Ovary (tissue), 9 donors: ENCODE results near the gene CERS6. TPM values are rescaled to one million over a fixed set of nuclear protein-coding genes. Genes with fewer than 3 reads are reported as not detected.

Experiments
- DNase-seq, 5 donors: peaks; one replicate each; pipeline ENCODE4 v3.0.0-alpha.2; 2019 to 2020
- H3K27ac ChIP-seq, 2 donors: fragments of 200-600 bp; one replicate each; pipeline versions ENCODE4 v1.5.1 to v1.8.0; 2019 to 2022
- H3K27me3 ChIP-seq: fragments of 200-600 bp; one replicate; pipeline ENCODE4 v1.8.0; 2022
- H3K36me3 ChIP-seq: fragments of 200-600 bp; sonication (generic); one replicate; pipeline ENCODE4 v1.5.1; 2019
- H3K4me1 ChIP-seq: one replicate; pipeline ENCODE4 v1.8.1; 2013; ENCODE audit warnings: mild to moderate bottlenecking, moderate library complexity; ENCODE audit not compliant: insufficient read depth
- H3K4me3 ChIP-seq: fragments of 200-600 bp; sonication (generic); one replicate; pipeline ENCODE4 v1.5.1; 2017
- H3K9me3 ChIP-seq, 2 donors: fragments of 200-600 bp in 1 of 2; sonication (generic) in 1 of 2; one replicate each; pipeline versions ENCODE4 v1.5.1 to v1.8.1; 2013 to 2019; ENCODE audit warnings: mild to moderate bottlenecking in 1 of 2, moderate library complexity in 1 of 2
- CTCF ChIP-seq, 3 donors: fragments of 450-650 bp in 2 of 3; fragments of 200-600 bp in 1 of 3; IDR thresholded peaks; one replicate each; pipeline versions ENCODE4 v1.5.1 to v1.8.0; 2016 to 2022; ENCODE audit warnings: antibody characterized with exemption in 3 of 3, mild to moderate bottlenecking in 1 of 3
- EP300 ChIP-seq: sonication (generic); formaldehyde crosslinking; IDR thresholded peaks from one replicate; pipeline ENCODE4 v1.6.1; 2017; ENCODE audit warnings: antibody characterized with exemption
- POLR2A ChIP-seq: fragments of 450-650 bp; IDR thresholded peaks from one replicate; pipeline ENCODE4 v1.6.1; 2017; ENCODE audit warnings: antibody characterized with exemption, mild to moderate bottlenecking, moderate library complexity
- WGBS, 3 donors: extraction: QIAGEN DNeasy Blood & Tissue Kit in 1 of 3; methylation state at CpG; one replicate each; pipeline versions ENCODE4 v1.1.5 to v1.1.7; 2013 to 2017; 5-methylcytosine and 5-hydroxymethylcytosine counted together
- intact Hi-C, 4 donors: fragments of 100-400 bp; cut with DNase I; formaldehyde crosslinking; loops; one replicate each; pipeline versions ENCODE4 v1.11.0 to v1.15.1; 2022 to 2023
- polyA plus RNA-seq, 2 donors: library from polyadenylated mRNA; stranded (reverse); fragments of 200-250 nt in 1 of 2; fragments of 350-450 nt in 1 of 2; fragmentation: Illumina TruSeq in 1 of 2; extraction: RNeasy Lipid Tissue Mini Kit (QIAGEN cat#74804) in 1 of 2; gene quantifications; one replicate each; pipeline ENCODE4 v1.2.3, GENCODE V29; 2013 to 2014
- total RNA-seq, 7 donors: library from RNA; depleted of rRNA in 2 of 7; stranded (reverse); fragments of >200 nt in 2 of 7; fragmentation: NEBNext Ultra II Directional in 3 of 7; extraction: Animal tissue kit (Norgen Biotek cat#: 25700) in 3 of 7; gene quantifications; one replicate each; pipeline versions ENCODE4 v1.1.0 to v1.2.4, GENCODE V29; 2016 to 2023
- donor health status: DM: no; HTN: no; CAD: no; lungs with moderate emphysema.
- donor health status: DM: no; HTN: no; CAD: no.
- donor health status: Bipolar disorder and iron deficiency.
- donor health status: DM: yes; HTN: yes; CAD: no.
- donor health status: DM: no; HTN: no; CAD: no.
- donor health status: DM: yes; HTN: yes; CAD: no.

Gene CERS6
- total and polyA plus RNA-seq, 9 donors: 11.5 to 30.8 (median 24.9) TPM

GRCh38 chr2:168683996-168684395 lies 227.9 kb downstream of the CERS6 start:
- Histone ChIP-seq H3K4me1 (no peaks in the 10 kb centered on the region), H3K9me3 (no peaks in the 10 kb centered on the region), H3K27ac (no peak overlapping the region), H3K36me3 (no peaks in the 10 kb centered on the region), H3K4me3 (no peak overlapping the region), H3K27me3 (no peaks in the 10 kb centered on the region)
- TF ChIP-seq CTCF (IDR thresholded peaks at IDR 0.05) (no peak), POLR2A (no peak), EP300 (no peak)
- intact Hi-C loops: no loop called here
- 94 to 100% (median 96%) methylated on average over 1 of the region's 1 CpG for WGBS, 3 donors
- no peak for DNase-seq

- WGBS, 3 donors: 83 to 86% (median 85%) methylated on average over 3 of the region's 3 CpGs
- no peak for TF ChIP-seq EP300
- TF ChIP-seq POLR2A: no peak
- no peak for TF ChIP-seq CTCF (IDR thresholded peaks at IDR 0.05)
These were observed 229.0 kb downstream of the CERS6 start for GRCh38 chr2:168684921-168685599.

GRCh38 chr2:168685600-168686451 lies 229.8 kb downstream of the CERS6 start:
- intact Hi-C loops: no loop called here
- no peaks in the 10 kb centered on the region for H3K27me3 ChIP-seq
- 92 to 94% (median 94%) methylated on average over 17 of the region's 17 CpGs for WGBS, 3 donors

More at GRCh38 chr2:168684921-168685599, 229.0 kb downstream of the CERS6 start:
- intact Hi-C loops: no loop called here
- no peaks in the 10 kb centered on the region for H3K9me3 ChIP-seq
- no peak overlapping the region for H3K27ac ChIP-seq
- H3K27me3 ChIP-seq: no peaks in the 10 kb centered on the region
- H3K4me1 ChIP-seq: no peaks in the 10 kb centered on the region
- no peaks in the 10 kb centered on the region for H3K36me3 ChIP-seq
- DNase-seq: no peak
- no peak overlapping the region for H3K4me3 ChIP-seq

More at GRCh38 chr2:168685600-168686451, 229.8 kb downstream of the CERS6 start:
- Histone ChIP-seq H3K27ac (no peak overlapping the region), H3K36me3 (no peaks in the 10 kb centered on the region), H3K9me3 (no peaks in the 10 kb centered on the region), H3K4me1 (no peaks in the 10 kb centered on the region), H3K4me3 (no peak overlapping the region)
- no peak for TF ChIP-seq CTCF (IDR thresholded peaks at IDR 0.05)
- no peak for TF ChIP-seq EP300
- TF ChIP-seq POLR2A: no peak
- no peak for DNase-seq
